Measurements from ENCODE around the gene EHMT2.
"Not testable (repeated sequence)": the region's sequence is repeated elsewhere in the genome, so short reads cannot be mapped to it uniquely, and the experiment has no call there.

EHMT2 gene

GRCh38 chr6:31897612-31898382 lies at the start of gene EHMT2:
Gene EHMT2 (minus strand): TSS chr6:31897698. CDS start chr6:31897677, 21 bp downstream.
- DNase-seq = peak; percentile 89 to 93
- TF ChIP-seq POLR2A (IDR thresholded peaks at IDR 0.05; ENCODE audit: low read length) (peak; percentile 81), GATA1 (IDR thresholded peaks at IDR 0.05; ENCODE audit: low read depth, low read length) (no peak)

DNA sequence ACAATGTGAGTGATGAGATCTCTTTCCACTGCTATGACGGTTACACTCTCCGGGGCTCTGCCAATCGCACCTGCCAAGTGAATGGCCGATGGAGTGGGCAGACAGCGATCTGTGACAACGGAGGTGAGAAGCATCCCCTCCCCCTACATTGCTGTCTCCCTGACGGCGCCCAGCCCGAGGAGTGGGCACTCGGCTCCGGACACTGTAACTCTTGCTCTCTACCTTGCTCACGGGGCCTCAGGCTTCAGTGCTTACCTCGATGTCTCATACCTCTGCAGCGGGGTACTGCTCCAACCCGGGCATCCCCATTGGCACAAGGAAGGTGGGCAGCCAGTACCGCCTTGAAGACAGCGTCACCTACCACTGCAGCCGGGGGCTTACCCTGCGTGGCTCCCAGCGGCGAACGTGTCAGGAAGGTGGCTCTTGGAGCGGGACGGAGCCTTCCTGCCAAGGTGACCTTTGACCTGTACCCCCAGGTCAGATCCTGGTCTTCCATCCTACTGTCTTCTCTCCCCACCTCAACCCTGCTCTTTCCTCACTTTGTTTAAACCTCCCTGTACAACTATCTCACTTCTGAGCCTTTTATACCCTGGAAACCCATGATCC lies 49.7 kb upstream of the EHMT2 start:
- no peak for TF ChIP-seq POLR2A (IDR thresholded peaks at IDR 0.05; ENCODE audit: low read length)
- no peak for TF ChIP-seq GATA1 (IDR thresholded peaks at IDR 0.05; ENCODE audit: low read depth, low read length)
- DNase-seq = no peak

DNA sequence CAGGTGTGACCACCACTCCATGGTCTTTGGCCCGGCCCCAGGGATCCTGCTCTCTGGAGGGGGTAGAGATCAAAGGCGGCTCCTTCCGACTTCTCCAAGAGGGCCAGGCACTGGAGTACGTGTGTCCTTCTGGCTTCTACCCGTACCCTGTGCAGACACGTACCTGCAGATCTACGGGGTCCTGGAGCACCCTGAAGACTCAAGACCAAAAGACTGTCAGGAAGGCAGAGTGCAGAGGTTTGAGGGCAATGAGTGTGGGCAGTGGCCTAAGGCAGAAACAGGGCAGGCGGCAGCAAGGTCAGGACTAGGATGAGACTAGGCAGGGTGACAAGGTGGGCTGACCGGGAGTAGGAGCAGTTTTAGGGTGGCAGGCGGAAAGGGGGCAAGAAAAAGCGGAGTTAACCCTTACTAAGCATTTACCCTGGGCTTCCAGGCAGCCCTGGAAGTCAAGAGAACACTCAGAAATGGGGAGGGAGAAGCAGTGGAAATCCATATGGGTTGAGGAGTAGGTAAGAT lies 48.9 kb upstream of the EHMT2 start:
- DNase-seq = no peak
- no peak for TF ChIP-seq GATA1 (IDR thresholded peaks at IDR 0.05; ENCODE audit: low read depth, low read length)
- TF ChIP-seq POLR2A (IDR thresholded peaks at IDR 0.05; ENCODE audit: low read length) = no peak

GRCh38 chr6:31945507-31946369 lies 48.2 kb upstream of the EHMT2 start, which contains the start of gene CFB:
Gene CFB (plus strand): TSS chr6:31946095. CDS start chr6:31946222, 127 bp downstream.
- TF ChIP-seq GATA1 (IDR thresholded peaks at IDR 0.05; ENCODE audit: low read depth, low read length) = no peak
- no peak for TF ChIP-seq POLR2A (IDR thresholded peaks at IDR 0.05; ENCODE audit: low read length)
- DNase-seq = no peak

DNA sequence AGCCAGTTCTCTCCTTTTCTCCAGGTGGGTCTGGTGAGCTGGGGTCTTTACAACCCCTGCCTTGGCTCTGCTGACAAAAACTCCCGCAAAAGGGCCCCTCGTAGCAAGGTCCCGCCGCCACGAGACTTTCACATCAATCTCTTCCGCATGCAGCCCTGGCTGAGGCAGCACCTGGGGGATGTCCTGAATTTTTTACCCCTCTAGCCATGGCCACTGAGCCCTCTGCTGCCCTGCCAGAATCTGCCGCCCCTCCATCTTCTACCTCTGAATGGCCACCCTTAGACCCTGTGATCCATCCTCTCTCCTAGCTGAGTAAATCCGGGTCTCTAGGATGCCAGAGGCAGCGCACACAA lies 47.6 kb upstream of the EHMT2 start:
- TF ChIP-seq GATA1 (IDR thresholded peaks at IDR 0.05; ENCODE audit: low read depth, low read length) (no peak), POLR2A (IDR thresholded peaks at IDR 0.05; ENCODE audit: low read length) (no peak)
- DNase-seq = no peak

GRCh38 chr6:31943742-31944141 lies 46.2 kb upstream of the EHMT2 start:
- TF ChIP-seq POLR2A (IDR thresholded peaks at IDR 0.05; ENCODE audit: low read length) (no peak), GATA1 (IDR thresholded peaks at IDR 0.05; ENCODE audit: low read depth, low read length) (no peak)
- no peak for DNase-seq

- TF ChIP-seq GATA1 (IDR thresholded peaks at IDR 0.05; ENCODE audit: low read depth, low read length) (no peak), POLR2A (IDR thresholded peaks at IDR 0.05; ENCODE audit: low read length) (no peak)
- DNase-seq = no peak
Measured at GRCh38 chr6:31940256-31940664, 42.8 kb upstream of the EHMT2 start.

DNA sequence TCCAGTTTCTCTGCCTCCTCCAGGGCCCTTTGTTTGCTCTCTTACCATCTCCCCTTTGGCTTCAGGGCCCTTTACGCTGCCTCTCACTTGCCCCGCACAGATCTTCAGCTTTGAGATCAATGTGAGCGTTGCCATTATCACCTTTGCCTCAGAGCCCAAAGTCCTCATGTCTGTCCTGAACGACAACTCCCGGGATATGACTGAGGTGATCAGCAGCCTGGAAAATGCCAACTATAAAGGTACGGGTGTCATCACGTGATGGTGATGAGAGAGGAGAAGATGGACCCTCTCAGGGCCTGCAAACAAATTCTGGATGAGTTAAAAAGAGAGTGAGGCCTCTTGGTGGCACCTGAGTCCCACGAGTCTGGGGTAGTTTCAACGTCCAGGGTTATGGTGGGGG lies 38.3 kb upstream of the EHMT2 start:
- TF ChIP-seq POLR2A (IDR thresholded peaks at IDR 0.05; ENCODE audit: low read length) (no peak), GATA1 (IDR thresholded peaks at IDR 0.05; ENCODE audit: low read depth, low read length) (no peak)
- DNase-seq = no peak

- no peak for DNase-seq
- TF ChIP-seq GATA1 (IDR thresholded peaks at IDR 0.05; ENCODE audit: low read depth, low read length) (no peak), POLR2A (IDR thresholded peaks at IDR 0.05; ENCODE audit: low read length) (no peak)
Measured at GRCh38 chr6:31935021-31935420, 37.5 kb upstream of the EHMT2 start.

GRCh38 chr6:31933537-31933936 lies 36.0 kb upstream of the EHMT2 start:
- no peak for DNase-seq
- no peak for TF ChIP-seq GATA1 (IDR thresholded peaks at IDR 0.05; ENCODE audit: low read depth, low read length)
- no peak for TF ChIP-seq POLR2A (IDR thresholded peaks at IDR 0.05; ENCODE audit: low read length)

DNA sequence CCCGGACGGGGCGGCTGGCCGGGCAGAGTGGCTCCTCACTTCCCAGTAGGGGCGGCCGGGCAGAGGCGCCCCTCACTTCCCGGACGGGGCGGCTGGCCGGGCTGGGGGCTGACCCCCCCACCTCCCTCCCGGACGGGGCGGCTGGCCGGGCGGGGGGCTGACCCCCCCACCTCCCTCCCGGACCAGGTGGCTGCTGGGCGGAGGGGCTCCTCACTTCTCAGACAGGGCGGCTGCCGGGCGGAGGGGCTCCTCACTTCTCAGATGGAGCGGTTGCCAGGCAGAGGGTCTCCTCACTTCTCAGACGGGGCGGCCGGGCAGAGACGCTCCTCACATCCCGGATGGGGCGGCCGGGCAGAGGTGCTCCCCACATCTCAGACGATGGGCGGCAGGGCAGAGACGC lies 34.6 kb upstream of the EHMT2 start:
- not testable (repeated sequence) for DNase-seq

GRCh38 chr6:31930962-31931361 lies 33.5 kb upstream of the EHMT2 start:
- DNase-seq = no peak
- no peak for TF ChIP-seq POLR2A (IDR thresholded peaks at IDR 0.05; ENCODE audit: low read length)
- no peak for TF ChIP-seq GATA1 (IDR thresholded peaks at IDR 0.05; ENCODE audit: low read depth, low read length)

- no peak for TF ChIP-seq POLR2A (IDR thresholded peaks at IDR 0.05; ENCODE audit: low read length)
- TF ChIP-seq GATA1 (IDR thresholded peaks at IDR 0.05; ENCODE audit: low read depth, low read length) = no peak
- no peak for DNase-seq
Measured at GRCh38 chr6:31928672-31928939, 31.1 kb upstream of the EHMT2 start.
